ENCODE measurements around the gene PLIN1. TPM values are rescaled to one million over a fixed set of nuclear protein-coding genes. Genes with fewer than 3 reads are reported as not detected.

The PLIN1 gene
- total RNA-seq, 1 experiment from 2014 or later, result 0.30 TPM

DNA sequence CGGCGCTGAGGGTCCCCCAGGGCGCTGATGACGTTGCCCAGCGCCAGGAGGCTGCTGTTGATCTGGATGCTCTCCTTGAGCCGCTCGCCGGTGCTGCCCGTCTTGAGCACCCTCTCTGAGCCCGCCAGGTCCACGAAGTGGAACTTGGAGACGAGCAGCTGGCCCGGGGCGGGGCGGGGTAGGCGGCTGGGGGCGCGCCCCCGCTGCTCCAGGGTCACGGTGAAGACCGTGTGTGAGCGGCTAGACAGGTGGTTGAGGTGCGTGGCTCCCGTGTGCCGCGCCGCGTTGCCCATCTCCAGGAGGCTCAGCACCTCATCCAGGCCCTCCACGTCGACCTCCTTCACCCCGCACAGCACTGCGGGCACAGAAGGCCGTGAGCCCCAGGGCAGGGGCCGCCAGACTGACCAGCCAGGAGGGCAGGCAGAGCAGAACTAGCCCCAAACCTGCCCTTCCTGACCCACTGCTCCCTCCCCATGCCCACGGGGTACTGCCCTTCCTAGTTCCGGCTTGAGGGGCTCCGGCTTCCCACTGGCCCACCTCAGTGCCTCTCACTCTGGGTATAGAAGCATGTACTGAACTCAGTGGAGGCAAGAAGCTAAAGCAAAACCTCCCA lies 30.0 kb downstream of the PLIN1 start:
- DNase-seq (ENCODE audit: low spot score), result no peak
- Histone ChIP-seq H3K27ac (ENCODE audit: low read depth, low read length, poor library complexity, severe bottlenecking) (no peak overlapping the region), H3K27me3 (replicated peaks; ENCODE audit: insufficient read depth, low read depth, low read length, poor library complexity) (no peaks in the 10 kb centered on the region), H3K36me3 (ENCODE audit: insufficient read depth, low read length, poor library complexity, severe bottlenecking) (no peaks in the 10 kb centered on the region), H3K4me1 (ENCODE audit: insufficient read depth, low read length, poor library complexity, severe bottlenecking) (no peaks in the 10 kb centered on the region), H3K4me3 (ENCODE audit: low read depth, low read length, poor library complexity, severe bottlenecking) (no peak overlapping the region), H3K9me3 (ENCODE audit: low read depth, low read length, poor library complexity, severe bottlenecking) (no peaks in the 10 kb centered on the region)
- intact Hi-C loops (cut with micrococcal nuclease; ENCODE audit: unreplicated experiment), result no loop called here
- POLR2A ChIA-PET (ENCODE audit: low non-redundant PET), result no interaction called here
- CTCF ChIA-PET, result no interaction called here
- TF ChIP-seq, protein P1, sequence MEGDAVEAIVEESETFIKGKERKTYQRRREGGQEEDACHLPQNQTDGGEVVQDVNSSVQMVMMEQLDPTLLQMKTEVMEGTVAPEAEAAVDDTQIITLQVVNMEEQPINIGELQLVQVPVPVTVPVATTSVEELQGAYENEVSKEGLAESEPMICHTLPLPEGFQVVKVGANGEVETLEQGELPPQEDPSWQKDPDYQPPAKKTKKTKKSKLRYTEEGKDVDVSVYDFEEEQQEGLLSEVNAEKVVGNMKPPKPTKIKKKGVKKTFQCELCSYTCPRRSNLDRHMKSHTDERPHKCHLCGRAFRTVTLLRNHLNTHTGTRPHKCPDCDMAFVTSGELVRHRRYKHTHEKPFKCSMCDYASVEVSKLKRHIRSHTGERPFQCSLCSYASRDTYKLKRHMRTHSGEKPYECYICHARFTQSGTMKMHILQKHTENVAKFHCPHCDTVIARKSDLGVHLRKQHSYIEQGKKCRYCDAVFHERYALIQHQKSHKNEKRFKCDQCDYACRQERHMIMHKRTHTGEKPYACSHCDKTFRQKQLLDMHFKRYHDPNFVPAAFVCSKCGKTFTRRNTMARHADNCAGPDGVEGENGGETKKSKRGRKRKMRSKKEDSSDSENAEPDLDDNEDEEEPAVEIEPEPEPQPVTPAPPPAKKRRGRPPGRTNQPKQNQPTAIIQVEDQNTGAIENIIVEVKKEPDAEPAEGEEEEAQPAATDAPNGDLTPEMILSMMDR (conservative IDR thresholded peaks at IDR 0.05; ENCODE audit: low read depth, low read length), result no peak
- no TSS peak for BruUV-seq (replicated peaks)

DNA sequence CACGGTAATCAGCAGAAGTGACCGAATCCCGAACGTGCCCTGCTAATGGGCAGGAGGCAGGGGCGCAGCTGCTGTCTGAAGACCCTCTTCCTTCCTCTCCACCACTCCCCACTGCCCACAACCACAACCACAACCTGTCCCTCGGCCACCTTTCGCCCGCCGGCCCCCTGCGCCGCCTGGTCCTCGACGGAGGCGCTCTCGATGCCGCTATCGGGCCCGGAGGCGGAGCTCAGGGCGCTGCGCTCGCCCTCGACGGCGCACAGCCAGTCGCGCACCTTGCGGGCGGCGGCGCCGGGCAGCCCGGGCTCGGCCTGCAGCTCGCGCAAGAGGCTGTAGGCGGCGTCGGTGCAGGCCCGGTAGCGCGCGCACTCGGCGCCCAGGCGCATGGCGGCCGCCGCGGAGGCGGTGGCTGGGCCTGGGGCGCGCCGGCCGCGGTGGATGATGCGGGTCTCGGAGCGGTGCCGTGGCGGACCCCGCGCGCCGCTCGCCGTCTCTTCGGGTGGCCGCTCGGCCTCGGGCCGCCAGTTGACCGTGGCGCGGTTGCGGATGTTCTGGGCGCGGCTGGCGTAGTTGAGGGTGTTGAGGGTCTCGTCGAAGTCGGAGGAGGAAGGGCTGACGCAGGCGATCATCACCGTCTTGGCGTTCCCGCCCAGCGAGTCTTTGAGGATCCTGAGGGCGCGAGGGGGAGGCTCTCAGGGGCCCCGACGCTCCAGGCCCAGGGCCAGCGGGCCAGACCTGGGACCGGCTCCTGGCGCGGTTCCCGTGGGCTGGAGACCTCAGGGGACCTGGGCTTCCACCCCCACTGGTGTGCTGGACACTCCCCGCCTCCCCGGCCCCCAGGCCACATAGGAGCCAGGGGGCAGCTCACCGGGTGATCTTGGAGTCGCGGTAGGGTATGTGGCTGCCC lies 30.8 kb downstream of the PLIN1 start:
- TF ChIP-seq EZH2 (IDR thresholded peaks at IDR 0.05; ENCODE audit: borderline replicate concordance, low read depth, low read length, poor library complexity, severe bottlenecking), result no peak
- TF ChIP-seq, protein P1 (conservative IDR thresholded peaks at IDR 0.05; ENCODE audit: low read depth, low read length), result no peak
- H3K27me3 ChIP-seq (replicated peaks; ENCODE audit: insufficient read depth, low read depth, low read length, poor library complexity), result no peaks in the 10 kb centered on the region
- CTCF ChIA-PET, result no interaction called here
- H3K4me3 ChIP-seq (ENCODE audit: low read depth, low read length, poor library complexity, severe bottlenecking), result no peak overlapping the region
- no peaks in the 10 kb centered on the region for H3K9me3 ChIP-seq (ENCODE audit: low read depth, low read length, poor library complexity, severe bottlenecking)
- no peaks in the 10 kb centered on the region for H3K36me3 ChIP-seq (ENCODE audit: insufficient read depth, low read length, poor library complexity, severe bottlenecking)
- H3K27ac ChIP-seq (ENCODE audit: low read depth, low read length, poor library complexity, severe bottlenecking), result no peak overlapping the region
- intact Hi-C loops (cut with micrococcal nuclease; ENCODE audit: unreplicated experiment), result no loop called here
- no TSS peak for BruUV-seq (replicated peaks)
- no peak for DNase-seq (ENCODE audit: low spot score)
- no peaks in the 10 kb centered on the region for H3K4me1 ChIP-seq (ENCODE audit: insufficient read depth, low read length, poor library complexity, severe bottlenecking)
- POLR2A ChIA-PET (ENCODE audit: low non-redundant PET), result no interaction called here

- BruUV-seq (replicated peaks), result no TSS peak
- peak; percentile 67 for DNase-seq (ENCODE audit: low spot score)
- ChIA-PET POLR2A (ENCODE audit: low non-redundant PET) (no interaction called here), CTCF (no interaction called here)
- Histone ChIP-seq H3K4me1 (ENCODE audit: insufficient read depth, low read length, poor library complexity, severe bottlenecking) (no peaks in the 10 kb centered on the region), H3K9me3 (ENCODE audit: low read depth, low read length, poor library complexity, severe bottlenecking) (no peaks in the 10 kb centered on the region), H3K4me3 (ENCODE audit: low read depth, low read length, poor library complexity, severe bottlenecking) (no peak overlapping the region), H3K27ac (ENCODE audit: low read depth, low read length, poor library complexity, severe bottlenecking) (no peak overlapping the region), H3K36me3 (ENCODE audit: insufficient read depth, low read length, poor library complexity, severe bottlenecking) (no peaks in the 10 kb centered on the region), H3K27me3 (replicated peaks; ENCODE audit: insufficient read depth, low read depth, low read length, poor library complexity) (no peaks in the 10 kb centered on the region)
- intact Hi-C loops (cut with micrococcal nuclease; ENCODE audit: unreplicated experiment), result no loop called here
- TF ChIP-seq, protein P1 (conservative IDR thresholded peaks at IDR 0.05; ENCODE audit: low read depth, low read length), result peak; percentile 99
- TF ChIP-seq EZH2 (IDR thresholded peaks at IDR 0.05; ENCODE audit: borderline replicate concordance, low read depth, low read length, poor library complexity, severe bottlenecking), result no peak
Measured at GRCh38 chr15:89647191-89647851, 31.8 kb downstream of the PLIN1 start.
